ENCODE results near the gene LCE2D.
"Not testable (repeated sequence)": the region's sequence is repeated elsewhere in the genome, so short reads cannot be mapped to it uniquely, and the experiment has no call there.

Gene LCE2D, protein sequence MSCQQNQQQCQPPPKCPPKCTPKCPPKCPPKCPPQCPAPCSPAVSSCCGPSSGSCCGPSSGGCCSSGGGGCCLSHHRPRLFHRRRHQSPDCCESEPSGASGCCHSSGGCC

DNA sequence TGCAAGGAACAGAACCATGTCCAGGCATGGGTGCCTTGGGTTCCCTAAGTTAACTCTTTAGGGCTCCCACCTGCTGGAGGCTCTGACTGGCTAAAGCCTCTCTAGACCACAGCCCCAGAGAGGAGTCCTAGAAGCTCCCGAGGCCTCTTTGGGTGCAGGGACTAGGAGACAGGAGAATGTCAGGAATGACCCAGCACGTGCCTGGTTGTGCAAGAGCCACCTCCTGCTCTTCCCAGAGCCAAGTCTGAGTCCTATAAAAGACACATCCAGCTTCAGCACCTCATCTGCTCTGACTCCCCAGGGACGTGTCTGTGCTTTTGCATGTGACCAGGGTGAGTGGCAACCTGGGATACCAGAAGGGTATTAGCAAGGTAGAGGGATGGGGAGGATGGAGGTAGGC, at the start of gene LCE2D:
Gene LCE2D (plus strand): TSS at position 283 of the 400 bp plus-strand sequence. CDS start 726 bp downstream, outside the sequence.
- DNase-seq, result no peak
- TF ChIP-seq POLR2A (IDR thresholded peaks at IDR 0.05; ENCODE audit: low read length) (no peak), GATA1 (IDR thresholded peaks at IDR 0.05; ENCODE audit: low read depth, low read length) (no peak)

DNA sequence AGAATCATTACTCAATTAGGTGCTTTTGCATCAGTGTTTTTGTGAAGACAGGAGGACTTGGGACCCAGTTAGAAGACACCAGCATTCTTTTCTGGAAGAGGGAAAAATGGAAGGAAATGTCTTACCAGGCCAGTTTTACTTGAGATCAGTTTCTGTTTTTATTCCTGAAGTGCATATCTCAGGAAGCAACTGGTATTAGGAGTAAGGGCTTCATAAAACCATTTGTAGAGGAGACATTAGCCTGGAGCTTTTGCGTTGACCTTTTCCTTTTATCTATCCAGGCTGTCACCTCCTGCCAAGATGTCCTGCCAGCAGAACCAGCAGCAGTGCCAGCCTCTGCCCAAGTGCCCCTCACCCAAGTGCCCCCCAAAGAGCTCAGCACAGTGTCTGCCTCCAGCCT, 49.7 kb upstream of the LCE2D start, which contains the start of gene LCE3B:
Gene LCE3B (plus strand): TSS at position 301 of the 400 bp plus-strand sequence. CDS start 0 bp downstream, at position 301.
- no peak for TF ChIP-seq POLR2A (IDR thresholded peaks at IDR 0.05; ENCODE audit: low read length)
- TF ChIP-seq GATA1 (IDR thresholded peaks at IDR 0.05; ENCODE audit: low read depth, low read length), result no peak
- DNase-seq, result no peak

DNA sequence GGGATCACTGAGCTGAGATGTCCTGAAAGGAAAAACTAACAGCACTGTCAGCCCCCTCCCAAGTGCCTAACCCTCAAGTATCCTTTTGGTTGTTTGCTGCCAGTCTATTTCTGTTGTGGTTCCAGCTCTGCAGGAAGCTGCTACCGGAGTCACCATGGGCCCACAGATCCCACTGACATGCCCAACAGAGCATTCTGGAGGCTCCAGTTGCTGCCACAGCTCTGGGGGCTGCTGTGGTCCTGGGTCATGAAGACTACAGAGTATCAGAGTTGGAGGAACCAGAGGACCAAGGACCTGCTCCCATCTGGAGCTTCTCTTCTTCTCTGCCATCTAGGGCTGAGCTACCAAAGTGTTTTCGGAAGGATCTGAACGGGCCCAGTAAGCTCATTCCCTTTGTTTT, 41.2 kb upstream of the LCE2D start:
- TF ChIP-seq GATA1 (IDR thresholded peaks at IDR 0.05; ENCODE audit: low read depth, low read length), result no peak
- no peak for TF ChIP-seq POLR2A (IDR thresholded peaks at IDR 0.05; ENCODE audit: low read length)
- DNase-seq, result no peak

DNA sequence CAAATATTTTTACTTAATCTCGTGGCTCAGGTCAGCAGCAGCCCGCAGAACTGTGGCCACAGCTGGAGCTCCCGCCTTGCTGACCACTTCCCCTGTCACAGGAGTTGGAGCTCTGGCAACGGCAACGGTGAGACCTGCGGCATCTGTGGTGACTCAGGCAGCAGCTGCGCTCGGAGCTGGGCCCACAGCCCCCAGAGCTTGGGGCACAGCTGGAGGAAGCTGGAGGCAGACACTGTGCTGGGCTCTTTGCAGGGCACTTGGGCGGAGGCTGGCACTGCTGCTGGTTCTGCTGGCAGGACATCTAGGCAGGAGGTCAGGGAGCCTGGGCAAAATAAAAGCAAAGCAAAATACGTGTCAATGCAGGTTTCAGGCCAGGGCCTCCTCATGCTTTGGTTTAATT, 40.4 kb upstream of the LCE2D start, which contains the start of gene LCE3A:
Gene LCE3A (minus strand): TSS at position 301 of the 400 bp plus-strand sequence. CDS start 0 bp downstream, at position 301.
- TF ChIP-seq GATA1 (IDR thresholded peaks at IDR 0.05; ENCODE audit: low read depth, low read length) (no peak), POLR2A (IDR thresholded peaks at IDR 0.05; ENCODE audit: low read length) (no peak)
- no peak for DNase-seq

DNA sequence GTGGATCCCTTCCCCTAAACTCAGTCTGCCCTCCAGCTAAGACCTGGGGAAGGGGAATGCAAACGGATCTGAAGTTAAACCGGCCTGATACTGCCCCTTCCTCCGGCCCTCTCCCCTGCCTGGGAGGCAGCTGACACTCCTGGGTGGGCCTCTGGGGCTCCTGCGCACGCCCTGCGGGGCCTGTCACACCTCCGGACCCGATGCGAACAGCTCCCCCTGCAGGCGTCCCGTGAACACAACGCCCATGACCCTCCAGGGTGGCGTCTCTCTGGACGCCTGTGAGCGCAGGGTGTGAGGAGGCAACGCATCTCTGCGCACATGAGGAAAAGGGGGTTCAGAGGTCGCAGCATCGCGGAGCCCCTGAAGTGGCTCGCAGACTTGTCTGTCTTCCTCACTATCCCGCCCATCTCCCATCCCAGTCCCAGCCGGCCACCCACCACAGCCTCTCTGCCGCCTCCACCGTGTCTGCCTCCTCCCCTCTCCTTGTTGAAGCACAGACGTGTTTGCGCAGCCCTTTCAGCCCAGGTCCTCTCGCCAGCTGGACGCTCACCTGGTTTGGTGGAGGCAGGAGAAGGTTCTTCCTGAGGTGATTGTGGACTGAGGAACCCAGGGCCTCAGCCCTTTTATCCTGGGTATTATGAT, 39.9 kb upstream of the LCE2D start:
- peak in 1 of 2 experiments; percentile 14 for DNase-seq
- TF ChIP-seq GATA1 (IDR thresholded peaks at IDR 0.05; ENCODE audit: low read depth, low read length), result no peak
- no peak for TF ChIP-seq POLR2A (IDR thresholded peaks at IDR 0.05; ENCODE audit: low read length)

DNA sequence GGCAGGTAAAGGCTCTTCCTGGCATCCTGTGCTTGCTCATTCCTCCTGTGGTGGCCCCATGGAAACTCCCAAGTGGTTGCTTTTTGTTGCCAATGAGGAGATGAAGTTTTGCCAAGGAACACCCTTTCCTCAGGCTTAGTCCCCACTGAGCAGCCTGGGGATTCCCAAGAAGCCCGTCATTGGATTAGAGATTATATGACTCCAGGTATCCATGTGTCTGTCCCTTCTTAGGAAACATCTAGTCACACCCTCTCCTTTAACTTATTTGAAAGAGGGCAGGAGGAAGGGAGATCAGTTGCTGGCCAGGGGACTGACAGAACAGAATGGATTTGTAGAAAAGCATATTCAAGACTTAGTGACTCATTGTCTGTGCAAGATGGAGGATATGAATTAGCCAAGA, 36.4 kb upstream of the LCE2D start:
- TF ChIP-seq POLR2A (IDR thresholded peaks at IDR 0.05; ENCODE audit: low read length) (no peak), GATA1 (IDR thresholded peaks at IDR 0.05; ENCODE audit: low read depth, low read length) (no peak)
- no peak for DNase-seq

DNA sequence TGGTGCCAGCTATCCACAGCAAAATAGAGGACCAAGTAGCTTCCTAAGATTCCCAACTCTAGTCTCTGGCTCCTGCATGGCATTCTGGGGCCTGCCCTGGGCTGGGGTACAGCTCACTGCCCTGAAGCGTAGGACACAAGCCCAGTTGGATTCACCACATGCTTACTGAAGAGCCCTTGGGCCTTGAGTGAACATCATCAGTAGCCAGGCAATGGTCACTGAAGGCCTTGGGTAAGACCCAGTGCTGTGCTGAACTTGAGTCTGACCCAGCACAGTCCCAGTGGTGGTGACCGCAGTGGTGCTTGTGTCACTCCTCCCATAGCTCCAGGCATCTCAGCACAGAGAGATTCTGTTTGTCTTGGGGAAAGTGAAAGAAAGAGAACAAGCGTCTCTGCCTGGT, 32.6 kb upstream of the LCE2D start:
- TF ChIP-seq POLR2A (IDR thresholded peaks at IDR 0.05; ENCODE audit: low read length), result no peak
- TF ChIP-seq GATA1 (IDR thresholded peaks at IDR 0.05; ENCODE audit: low read depth, low read length), result no peak
- no peak for DNase-seq

DNA sequence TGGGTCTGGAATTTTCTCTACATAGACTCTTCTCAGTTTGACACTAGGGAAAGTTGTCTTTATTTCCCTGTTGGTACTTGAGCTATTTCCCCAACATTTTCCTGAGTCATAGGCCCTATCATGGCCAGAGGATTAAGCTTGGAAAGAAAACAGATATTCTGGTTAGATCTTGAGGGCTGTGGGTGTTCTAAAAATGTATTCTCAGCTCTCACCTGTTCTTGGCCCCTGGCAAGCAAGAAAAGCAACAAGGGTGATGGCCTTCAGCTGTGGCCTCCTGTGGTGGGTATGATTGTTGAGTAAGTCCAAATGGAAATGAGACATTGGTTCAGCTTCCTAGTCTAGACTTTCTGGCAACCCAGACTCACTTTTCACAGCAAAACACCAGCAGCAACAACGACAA, 22.8 kb upstream of the LCE2D start:
- TF ChIP-seq GATA1 (IDR thresholded peaks at IDR 0.05; ENCODE audit: low read depth, low read length) (no peak), POLR2A (IDR thresholded peaks at IDR 0.05; ENCODE audit: low read length) (no peak)
- DNase-seq, result no peak

DNA sequence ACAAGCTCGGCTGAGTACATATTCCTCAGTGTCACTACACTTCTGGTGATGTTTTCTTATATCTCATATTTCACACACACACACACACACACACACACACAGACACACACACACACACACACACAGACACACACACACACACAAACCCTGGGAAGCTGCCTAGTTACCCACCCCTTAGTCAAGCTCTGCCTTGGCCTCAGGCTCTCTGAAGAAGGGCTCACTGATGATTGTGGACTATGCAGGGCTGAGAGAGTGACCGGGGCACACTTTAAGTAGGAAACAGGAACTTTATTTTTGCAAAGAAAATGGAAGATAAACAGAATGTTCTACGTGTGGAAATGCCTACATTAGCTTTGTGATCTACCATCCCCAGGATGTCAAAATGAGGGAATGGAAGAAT, 19.2 kb upstream of the LCE2D start:
- TF ChIP-seq GATA1 (IDR thresholded peaks at IDR 0.05; ENCODE audit: low read depth, low read length) (no peak), POLR2A (IDR thresholded peaks at IDR 0.05; ENCODE audit: low read length) (no peak)

DNA sequence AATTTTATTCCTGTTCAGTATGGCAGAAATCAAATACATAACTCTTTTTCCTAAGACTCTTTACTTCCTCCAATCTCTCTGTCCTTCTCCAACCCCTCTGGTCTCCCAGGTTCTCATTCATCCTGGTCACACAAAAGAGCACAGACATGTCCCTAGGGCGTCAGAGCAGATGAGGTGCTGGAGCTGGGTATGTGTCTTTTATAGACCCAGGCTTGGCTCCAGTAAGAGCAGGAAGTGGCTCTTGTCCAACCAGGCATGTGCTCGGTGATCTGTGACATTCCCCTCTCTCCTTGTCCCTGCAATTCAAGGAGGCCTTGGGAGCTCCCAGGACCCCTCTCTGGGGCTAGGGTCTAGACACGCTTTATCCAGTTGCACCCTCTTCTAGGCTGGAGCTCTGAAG, 18.0 kb upstream of the LCE2D start:
- no peak for DNase-seq
- TF ChIP-seq POLR2A (IDR thresholded peaks at IDR 0.05; ENCODE audit: low read length) (no peak), GATA1 (IDR thresholded peaks at IDR 0.05; ENCODE audit: low read depth, low read length) (no peak)

More for the DNA sequence above, 19.2 kb upstream of the LCE2D start:
- no peak for DNase-seq

DNA sequence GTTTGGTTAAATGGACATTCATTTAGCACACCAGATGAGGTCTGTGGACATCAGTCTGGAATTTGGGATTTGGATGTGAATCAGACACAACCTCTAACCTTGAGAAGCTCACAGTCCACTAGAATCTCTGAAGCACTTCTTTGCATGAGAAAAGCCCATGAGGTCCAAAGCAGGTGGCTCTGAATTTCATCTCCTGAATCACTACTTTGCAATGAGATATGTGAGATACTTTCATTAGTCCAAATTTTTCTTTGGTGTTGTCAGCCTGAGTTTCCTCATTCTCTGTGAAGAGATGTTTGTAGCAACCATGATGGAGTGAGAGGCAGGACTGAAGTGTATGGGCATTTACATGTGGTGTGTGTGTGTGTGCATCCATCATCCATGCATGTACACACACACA, 16.5 kb upstream of the LCE2D start:
- DNase-seq, result no peak
- TF ChIP-seq GATA1 (IDR thresholded peaks at IDR 0.05; ENCODE audit: low read depth, low read length) (no peak), POLR2A (IDR thresholded peaks at IDR 0.05; ENCODE audit: low read length) (no peak)

DNA sequence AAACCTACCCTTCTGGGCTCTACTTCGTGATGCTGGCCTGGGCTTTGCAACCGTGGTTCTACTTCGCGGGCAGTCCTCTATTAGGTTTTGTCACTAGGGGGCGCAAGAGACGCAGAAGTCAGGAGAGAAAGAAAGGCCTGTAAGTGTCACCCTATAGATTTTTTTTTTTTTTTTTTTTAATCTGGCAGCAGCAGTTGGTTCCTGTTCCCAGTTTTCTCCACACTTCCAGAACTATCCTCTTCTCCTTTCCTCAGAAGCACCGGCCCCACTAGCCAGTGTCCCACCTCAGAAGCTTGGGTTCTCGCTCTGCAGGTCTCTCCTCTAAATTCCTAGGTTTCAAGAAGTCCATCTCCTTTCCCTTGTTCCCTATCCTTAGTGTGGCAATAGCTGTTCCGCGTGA, 9.1 kb upstream of the LCE2D start:
- TF ChIP-seq POLR2A (IDR thresholded peaks at IDR 0.05; ENCODE audit: low read length), result no peak
- TF ChIP-seq GATA1 (IDR thresholded peaks at IDR 0.05; ENCODE audit: low read depth, low read length), result no peak
- DNase-seq, result peak; percentile 57 to 74

DNA sequence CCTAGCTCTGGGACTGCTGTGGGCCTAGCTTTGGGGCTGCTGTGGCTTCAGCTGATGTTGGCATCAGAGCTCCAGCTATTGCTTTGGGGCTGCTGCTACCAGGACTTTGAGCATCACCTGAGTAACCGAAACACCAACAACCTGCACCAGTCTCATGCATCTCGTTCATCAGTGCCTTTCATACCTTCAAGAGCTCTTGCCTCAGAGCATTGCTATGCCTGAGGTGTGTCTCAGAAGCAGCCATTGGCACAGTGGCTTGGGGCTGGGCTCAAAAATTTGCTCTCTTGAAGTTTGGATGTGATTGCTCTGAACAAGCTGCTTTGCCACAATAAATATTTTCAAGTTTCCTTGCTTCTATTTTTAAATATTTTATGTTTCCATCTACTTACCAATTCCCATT, 6.7 kb upstream of the LCE2D start:
- no peak for DNase-seq
- TF ChIP-seq GATA1 (IDR thresholded peaks at IDR 0.05; ENCODE audit: low read depth, low read length) (no peak), POLR2A (IDR thresholded peaks at IDR 0.05; ENCODE audit: low read length) (no peak)

DNA sequence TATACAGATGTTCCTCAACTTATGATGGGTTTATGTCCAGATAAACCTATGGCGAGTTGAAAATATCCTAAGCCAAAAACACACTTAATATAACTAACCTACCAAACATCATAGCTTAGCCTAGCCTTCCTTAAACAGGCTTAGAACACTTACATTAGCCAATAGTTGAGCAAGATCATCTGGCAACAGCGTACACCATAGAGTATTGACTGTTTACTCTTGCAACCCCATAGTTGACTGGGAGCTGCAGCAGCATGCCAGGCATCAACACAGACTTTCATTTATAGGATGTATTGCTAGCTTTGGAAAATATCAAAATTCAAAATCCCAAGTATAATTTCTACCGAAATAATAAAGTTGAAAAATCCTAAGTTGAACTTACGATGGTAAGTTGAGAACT, 5.5 kb upstream of the LCE2D start:
- no peak for DNase-seq
- TF ChIP-seq POLR2A (IDR thresholded peaks at IDR 0.05; ENCODE audit: low read length) (no peak), GATA1 (IDR thresholded peaks at IDR 0.05; ENCODE audit: low read depth, low read length) (no peak)

DNA sequence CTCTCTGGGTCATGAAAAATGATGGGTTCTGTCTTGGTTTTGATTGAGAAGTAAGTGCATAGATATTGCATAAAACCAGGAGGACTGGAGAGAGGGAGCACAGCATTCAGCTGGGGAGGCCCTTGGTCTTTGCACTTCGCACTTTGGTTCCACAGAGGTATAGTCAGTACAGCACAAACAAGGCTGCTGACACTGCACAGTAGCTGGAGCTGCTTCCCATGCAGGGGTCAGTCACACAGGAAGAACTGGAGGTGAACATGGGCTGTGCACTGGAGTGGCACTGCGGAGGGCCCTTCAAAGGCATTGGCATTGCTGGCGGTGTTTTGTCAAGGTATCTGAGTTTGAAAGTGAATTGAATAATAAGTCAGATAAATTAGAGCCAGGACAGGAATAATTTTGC, 4.5 kb upstream of the LCE2D start:
- DNase-seq, result no peak
- TF ChIP-seq GATA1 (IDR thresholded peaks at IDR 0.05; ENCODE audit: low read depth, low read length) (no peak), POLR2A (IDR thresholded peaks at IDR 0.05; ENCODE audit: low read length) (no peak)

DNA sequence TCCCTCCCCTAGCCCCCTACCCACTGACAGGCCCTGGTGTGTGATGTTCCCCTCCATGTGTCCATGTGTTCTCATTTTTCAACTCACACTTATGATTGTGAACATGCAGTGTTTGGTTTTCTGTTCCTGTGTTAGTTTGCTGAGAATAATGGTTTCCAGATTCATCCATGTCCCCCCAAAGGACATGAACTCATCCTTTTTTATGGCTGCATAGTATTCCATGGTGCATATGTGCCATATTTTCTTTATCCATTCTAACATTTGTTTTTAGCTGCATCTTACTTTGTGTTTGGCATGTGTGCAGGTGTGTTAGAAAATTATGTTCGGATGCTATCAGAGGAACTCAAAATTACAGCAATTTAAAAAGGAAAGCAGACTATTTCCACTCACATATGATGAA, 3.0 kb downstream of the LCE2D start:
- DNase-seq, result not testable (repeated sequence)

All from erythroblast (primary cell).